Fibroblast of mammary gland (primary cell): Measurements from ENCODE around the gene SLC6A11.
A peak's percentile ranks its signal among the peaks of the same experiment; 100 is the strongest.

ENCODE experiments used
- DNase-seq: peaks from one replicate; pipeline ENCODE4 v3.0.0-alpha.2; 2010; ENCODE audit warnings: low read depth
- H3K4me3 ChIP-seq: 2 replicates; pipeline ENCODE4 v1.5.1; 2011; ENCODE audit warnings: low read depth, mild to moderate bottlenecking, low read length, moderate library complexity; ENCODE audit not compliant: control insufficient read depth
- TF ChIP-seq, protein P1 (sequence below): conservative IDR thresholded peaks from 2 replicates; pipeline ENCODE4 v1.5.1; 2011; ENCODE audit warnings: low read depth, low read length, inconsistent platforms; ENCODE audit not compliant: control insufficient read depth, insufficient read depth

SLC6A11 gene

DNA sequence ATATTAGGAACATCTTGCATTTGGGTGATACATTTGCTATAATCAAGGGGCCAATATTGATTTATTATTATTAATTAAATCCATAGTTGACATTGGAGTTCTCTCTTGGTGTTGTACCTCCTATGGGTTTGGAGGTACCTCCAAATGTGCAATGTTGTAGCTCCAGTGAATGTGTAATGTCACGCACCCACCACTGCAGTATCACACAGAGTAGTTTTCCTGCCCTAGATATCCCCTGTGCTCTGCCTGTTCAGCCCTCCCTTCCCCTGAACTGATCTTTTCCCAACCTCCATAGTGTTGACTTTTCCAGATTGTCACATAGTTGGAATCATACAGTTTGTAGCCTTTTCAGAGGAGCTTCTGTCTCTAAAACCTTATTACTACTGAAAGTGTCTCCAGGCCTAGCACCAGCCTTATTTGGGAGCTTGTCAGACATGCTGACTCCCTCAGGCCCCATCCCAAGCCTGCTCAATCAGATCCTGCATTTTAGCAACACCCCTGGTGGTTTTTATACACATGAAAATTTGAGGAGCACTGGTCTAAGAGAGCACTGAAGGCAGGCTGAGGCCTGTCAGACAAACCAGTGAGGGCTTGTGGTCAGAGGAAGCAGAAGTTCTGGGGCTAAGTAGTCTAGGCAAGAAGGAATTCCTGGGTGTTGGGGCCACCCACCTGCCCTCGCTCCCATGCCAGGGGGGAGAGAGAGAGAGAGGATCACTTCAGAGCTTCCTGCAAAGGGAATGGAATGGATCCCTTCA is 73.4 kb downstream of the SLC6A11 start:
- DNase-seq, result no peak
- TF ChIP-seq, protein P1, sequence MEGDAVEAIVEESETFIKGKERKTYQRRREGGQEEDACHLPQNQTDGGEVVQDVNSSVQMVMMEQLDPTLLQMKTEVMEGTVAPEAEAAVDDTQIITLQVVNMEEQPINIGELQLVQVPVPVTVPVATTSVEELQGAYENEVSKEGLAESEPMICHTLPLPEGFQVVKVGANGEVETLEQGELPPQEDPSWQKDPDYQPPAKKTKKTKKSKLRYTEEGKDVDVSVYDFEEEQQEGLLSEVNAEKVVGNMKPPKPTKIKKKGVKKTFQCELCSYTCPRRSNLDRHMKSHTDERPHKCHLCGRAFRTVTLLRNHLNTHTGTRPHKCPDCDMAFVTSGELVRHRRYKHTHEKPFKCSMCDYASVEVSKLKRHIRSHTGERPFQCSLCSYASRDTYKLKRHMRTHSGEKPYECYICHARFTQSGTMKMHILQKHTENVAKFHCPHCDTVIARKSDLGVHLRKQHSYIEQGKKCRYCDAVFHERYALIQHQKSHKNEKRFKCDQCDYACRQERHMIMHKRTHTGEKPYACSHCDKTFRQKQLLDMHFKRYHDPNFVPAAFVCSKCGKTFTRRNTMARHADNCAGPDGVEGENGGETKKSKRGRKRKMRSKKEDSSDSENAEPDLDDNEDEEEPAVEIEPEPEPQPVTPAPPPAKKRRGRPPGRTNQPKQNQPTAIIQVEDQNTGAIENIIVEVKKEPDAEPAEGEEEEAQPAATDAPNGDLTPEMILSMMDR, result no peak
- no peak overlapping the region for H3K4me3 ChIP-seq

DNA sequence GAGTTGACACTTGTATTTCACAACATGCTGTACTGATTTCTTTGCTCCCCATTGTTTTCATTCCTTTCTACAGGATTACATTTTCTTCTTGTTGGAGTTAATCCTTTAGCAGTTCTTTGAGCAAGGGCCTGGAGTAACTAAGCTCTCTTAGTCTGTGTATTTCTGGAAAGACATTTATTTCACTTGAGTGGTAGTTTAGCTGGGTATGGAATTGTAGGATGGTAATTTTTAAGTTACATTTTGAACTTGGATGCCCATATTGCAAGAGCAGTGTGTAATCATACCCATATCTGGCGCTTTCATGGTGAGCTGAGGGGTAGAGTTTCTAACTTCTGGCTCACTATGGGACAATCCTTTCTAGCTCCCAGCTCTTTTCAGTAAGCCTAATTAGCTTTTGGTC is 74.6 kb downstream of the SLC6A11 start:
- TF ChIP-seq, protein P1, result no peak
- no peak for DNase-seq
- no peak overlapping the region for H3K4me3 ChIP-seq

DNA sequence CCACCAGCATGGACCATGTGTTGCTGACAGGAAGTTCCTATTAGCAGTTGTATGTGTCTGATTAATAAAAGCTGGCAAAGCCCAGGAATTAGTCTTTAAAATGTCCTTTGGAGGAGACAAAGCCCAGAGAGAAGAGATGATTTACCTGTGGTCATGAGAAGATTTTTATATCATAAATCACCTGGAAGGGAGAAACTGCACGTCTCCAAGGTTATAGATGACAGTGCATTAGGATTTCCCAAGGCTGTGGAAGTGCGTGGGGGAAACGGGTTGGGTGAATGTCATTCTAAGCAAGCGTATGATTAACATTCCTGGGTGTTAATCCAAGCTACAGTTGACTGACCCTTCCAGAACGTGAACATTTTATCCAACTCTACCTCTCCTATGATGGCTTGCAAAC is 76.6 kb downstream of the SLC6A11 start:
- TF ChIP-seq, protein P1, result no peak
- no peak for DNase-seq
- H3K4me3 ChIP-seq, result no peak overlapping the region

DNA sequence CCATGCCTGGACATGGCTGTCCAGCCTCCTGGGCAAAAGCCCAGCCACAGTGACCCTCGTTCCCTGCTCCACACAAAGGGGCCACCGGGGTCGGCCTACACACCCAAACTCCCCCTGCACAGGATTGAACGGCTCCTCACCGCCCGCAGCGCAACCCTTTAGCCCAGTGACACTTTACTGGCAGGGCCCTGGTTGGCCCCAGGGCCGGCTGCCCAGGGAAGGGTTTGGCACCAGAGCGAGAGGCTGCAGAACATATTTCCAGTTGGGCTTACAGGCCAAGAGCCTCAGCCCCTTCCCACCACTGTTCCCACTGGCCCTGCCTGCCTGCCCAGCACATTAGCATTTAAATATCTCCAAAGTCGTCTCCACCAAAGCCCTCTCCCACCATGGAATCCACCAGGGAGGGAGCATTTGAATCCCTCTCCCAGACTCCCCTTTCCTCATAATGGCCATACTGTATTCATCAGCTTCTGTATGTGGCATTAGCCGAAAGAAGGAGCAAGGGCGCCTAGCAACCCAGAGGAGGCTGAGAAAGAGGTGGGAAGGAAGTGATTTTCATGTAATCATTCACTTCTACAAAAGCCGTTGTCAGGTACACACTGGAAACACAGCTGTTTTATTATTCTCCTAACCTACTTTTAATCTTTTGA is 85.4 kb downstream of the SLC6A11 start:
- TF ChIP-seq, protein P1, result no peak
- no peak for DNase-seq
- no peak overlapping the region for H3K4me3 ChIP-seq

DNA sequence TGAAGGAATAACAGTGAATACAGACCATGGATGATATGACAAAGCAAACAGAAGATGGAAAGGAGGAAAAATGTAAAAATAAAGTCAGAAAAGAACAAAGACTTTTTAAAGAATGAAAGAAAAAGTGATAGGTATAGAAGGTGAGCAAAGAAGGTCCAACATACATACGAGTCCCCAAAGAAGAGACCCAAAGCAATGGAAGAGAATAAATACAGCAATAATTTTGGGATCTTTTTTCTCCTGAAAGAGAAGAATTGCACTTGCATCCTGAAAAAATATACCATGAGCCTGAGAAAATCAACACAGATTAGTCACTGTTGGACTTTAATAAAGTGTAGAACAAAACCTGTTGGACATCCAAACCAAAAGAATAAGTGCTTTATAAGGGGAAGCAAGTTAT is 91.2 kb downstream of the SLC6A11 start:
- no peak overlapping the region for H3K4me3 ChIP-seq
- peak; percentile 4 for DNase-seq
- TF ChIP-seq, protein P1, result no peak

DNA sequence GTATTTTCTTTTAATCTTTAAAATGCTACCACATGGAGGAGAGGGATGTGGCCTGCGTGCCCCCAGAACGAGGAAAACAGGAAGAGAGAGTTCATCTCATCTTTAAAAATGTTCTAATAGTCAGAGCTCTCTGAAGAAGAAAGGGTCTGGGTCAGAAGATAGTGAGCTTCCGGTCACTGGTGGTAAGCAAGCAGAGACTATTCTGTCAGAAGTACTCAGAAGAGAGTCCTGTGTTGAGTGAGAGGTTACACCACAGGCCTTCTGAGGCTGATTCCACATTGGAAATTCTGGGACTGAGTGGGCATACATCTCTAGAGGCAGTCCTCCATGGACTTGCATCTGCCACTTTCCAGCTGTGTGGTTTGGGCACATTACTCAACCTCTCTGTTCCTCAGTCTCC is 94.3 kb downstream of the SLC6A11 start:
- no peak overlapping the region for H3K4me3 ChIP-seq
- no peak for DNase-seq
- TF ChIP-seq, protein P1, result no peak
